ENCODE results near the gene SOCS4.

DNA sequence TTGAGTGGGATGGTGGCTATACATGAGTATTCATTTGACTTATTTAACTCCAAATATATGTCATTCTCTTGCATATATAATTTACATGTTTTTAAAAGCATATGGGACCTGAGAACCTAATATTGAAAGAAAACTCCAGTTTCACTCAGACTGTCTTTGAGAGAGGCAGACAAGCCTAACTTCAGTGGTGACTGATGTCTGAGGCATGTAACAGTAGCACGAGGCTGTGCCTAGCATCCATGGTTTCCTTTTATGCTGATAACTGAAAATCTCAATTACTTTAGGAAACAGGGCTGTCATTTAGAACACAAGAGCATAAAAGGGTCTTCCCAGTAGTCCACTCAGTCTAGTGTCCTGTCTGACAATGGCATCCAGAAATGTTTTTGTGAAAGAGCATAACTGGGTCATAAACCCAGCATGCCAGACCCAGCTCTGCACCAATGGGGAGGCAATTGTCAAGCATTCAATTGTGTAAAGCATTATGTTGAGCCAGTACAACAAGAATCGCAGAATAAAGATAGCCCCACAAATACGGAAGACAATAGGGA, 48.7 kb downstream of the SOCS4 start:
- TF ChIP-seq CTCF (IDR thresholded peaks at IDR 0.05; ENCODE audit: insufficient read depth, low read length, poor library complexity, severe bottlenecking) (no peak), EZH2phosphoT487 (conservative IDR thresholded peaks at IDR 0.05; ENCODE audit: low read length) (no peak)

All from SU-DHL-6 (cell line).